Thyroid gland (tissue), 4 donors: ENCODE data around the gene SNX9.

Experiments
- POLR2A ChIP-seq, 2 donors: fragments of 450-650 bp; IDR thresholded peaks; one replicate each; pipeline ENCODE4 v1.6.1; 2017; ENCODE audit warnings: antibody characterized with exemption in 2 of 2, mild to moderate bottlenecking in 2 of 2, moderate library complexity in 1 of 2
- TF ChIP-seq, protein P1 (sequence below), 6 experiments: fragments of 200-600 bp in 3 of 6; fragments of 450-650 bp in 3 of 6; sonication (generic) in 3 of 6; IDR thresholded peaks; one replicate each; pipeline ENCODE4 v1.5.1; 2016 to 2019; ENCODE audit warnings: antibody characterized with exemption in 6 of 6, mild to moderate bottlenecking in 2 of 6, inconsistent platforms in 1 of 6, moderate library complexity in 1 of 6

GRCh38 chr6:157867155-157867559, 44.1 kb downstream of the SNX9 start:
- TF ChIP-seq POLR2A (IDR thresholded peaks at IDR 0.05): no peak
- TF ChIP-seq, protein P1, sequence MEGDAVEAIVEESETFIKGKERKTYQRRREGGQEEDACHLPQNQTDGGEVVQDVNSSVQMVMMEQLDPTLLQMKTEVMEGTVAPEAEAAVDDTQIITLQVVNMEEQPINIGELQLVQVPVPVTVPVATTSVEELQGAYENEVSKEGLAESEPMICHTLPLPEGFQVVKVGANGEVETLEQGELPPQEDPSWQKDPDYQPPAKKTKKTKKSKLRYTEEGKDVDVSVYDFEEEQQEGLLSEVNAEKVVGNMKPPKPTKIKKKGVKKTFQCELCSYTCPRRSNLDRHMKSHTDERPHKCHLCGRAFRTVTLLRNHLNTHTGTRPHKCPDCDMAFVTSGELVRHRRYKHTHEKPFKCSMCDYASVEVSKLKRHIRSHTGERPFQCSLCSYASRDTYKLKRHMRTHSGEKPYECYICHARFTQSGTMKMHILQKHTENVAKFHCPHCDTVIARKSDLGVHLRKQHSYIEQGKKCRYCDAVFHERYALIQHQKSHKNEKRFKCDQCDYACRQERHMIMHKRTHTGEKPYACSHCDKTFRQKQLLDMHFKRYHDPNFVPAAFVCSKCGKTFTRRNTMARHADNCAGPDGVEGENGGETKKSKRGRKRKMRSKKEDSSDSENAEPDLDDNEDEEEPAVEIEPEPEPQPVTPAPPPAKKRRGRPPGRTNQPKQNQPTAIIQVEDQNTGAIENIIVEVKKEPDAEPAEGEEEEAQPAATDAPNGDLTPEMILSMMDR (IDR thresholded peaks at IDR 0.05): no peak
